HG03045 (cell line): ENCODE data around the gene NXPH1.

Experiments used
- ATAC-seq: cut with Tn5 transposase; IDR thresholded peaks from one replicate; pipeline ENCODE4 v1.9.1; 2021; ENCODE audit warnings: mild to moderate bottlenecking, moderate library complexity; ENCODE audit not compliant: unreplicated experiment

NXPH1 gene

GRCh38 chr7:8491544-8492489, 58.4 kb downstream of the NXPH1 start:
- no peak for ATAC-seq

GRCh38 chr7:8499128-8499527, 65.7 kb downstream of the NXPH1 start:
- ATAC-seq, result no peak

DNA sequence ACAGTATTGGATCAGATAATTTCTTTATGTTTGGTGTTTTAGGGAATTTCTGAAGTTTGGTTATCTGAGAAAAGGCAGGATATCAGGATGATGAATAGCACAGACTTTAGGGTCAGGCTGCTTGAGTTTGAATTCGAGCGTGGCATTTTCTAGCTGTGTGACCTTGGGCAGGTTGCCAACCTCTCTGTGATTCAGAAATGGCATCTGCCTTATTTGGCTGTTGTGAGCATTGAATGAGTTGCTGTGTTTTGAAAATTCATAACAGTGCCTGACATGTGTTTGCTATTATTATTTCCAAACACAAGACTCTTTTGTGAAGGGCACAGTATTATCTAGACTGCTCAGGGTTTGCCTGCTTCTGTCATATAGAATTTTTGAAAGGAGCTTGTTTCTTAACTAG, 66.9 kb downstream of the NXPH1 start:
- ATAC-seq, result no peak

DNA sequence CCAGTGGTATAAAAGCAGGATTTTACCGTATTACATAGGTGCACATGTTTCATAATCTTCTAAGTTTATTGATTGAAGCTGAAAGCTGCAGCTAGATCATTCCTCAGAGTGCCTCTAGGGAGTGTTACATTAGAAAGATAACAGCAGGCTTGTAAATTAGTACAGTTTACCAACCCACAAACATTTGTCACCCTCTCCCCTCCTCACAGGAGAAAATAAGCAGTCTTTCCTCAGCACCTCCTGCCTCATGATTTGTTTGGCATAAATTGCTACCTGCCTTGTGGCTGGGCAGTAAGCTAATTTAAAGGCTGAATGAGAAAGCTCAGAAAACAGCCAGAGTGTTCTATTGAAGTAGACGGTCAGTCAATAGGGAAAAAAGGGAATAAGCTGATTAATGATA, 74.2 kb downstream of the NXPH1 start:
- ATAC-seq, result no peak

DNA sequence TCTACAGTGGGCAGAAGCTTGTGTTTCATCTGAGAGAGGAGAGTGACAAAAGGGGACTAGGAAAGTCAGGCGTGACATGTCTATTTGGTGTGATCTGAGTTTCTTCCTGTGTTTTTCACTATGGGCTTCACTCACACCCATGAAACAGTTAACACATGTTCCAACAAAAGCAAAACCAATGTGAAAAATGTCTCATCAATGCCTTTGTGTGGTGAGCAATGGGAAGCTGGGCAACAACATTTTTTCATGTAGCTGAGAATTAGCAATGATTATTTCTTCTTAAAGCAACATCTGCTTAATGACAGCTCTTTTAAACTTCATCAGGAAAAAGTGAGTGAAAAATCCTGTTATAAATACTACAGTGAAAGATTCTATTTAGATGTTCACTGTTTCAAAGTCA, 76.2 kb downstream of the NXPH1 start:
- no peak for ATAC-seq

- ATAC-seq, result no peak
Measured at GRCh38 chr7:8511855-8512254, 78.4 kb downstream of the NXPH1 start.

- ATAC-seq, result no peak
Measured at GRCh38 chr7:8514781-8515519, 81.5 kb downstream of the NXPH1 start.

DNA sequence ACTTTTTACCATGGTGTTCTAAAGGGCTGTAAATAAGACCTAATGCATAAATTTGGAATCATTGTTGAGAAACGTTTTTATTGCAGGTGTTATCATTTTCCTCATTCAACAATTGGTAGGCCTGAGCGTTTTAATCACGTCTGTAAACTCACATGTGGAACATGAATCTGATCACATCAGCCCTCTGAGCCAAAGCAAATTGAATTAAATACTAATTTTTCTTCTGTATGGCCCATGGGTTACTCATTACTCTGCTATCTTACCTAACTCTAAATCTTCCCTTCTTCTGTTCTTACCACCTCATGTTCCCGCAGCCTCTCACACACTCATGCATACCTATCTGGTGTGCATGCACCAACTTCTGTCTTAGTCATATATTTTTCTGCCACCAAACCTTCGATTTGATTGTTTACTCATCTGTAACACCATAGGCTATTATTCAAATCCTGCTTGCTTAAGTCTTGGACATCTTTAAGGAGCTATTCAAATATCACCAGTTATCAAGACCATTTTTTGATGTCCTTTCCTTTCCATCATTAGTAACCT, 82.3 kb downstream of the NXPH1 start:
- ATAC-seq, result no peak

GRCh38 chr7:8516976-8517375, 83.6 kb downstream of the NXPH1 start:
- no peak for ATAC-seq

DNA sequence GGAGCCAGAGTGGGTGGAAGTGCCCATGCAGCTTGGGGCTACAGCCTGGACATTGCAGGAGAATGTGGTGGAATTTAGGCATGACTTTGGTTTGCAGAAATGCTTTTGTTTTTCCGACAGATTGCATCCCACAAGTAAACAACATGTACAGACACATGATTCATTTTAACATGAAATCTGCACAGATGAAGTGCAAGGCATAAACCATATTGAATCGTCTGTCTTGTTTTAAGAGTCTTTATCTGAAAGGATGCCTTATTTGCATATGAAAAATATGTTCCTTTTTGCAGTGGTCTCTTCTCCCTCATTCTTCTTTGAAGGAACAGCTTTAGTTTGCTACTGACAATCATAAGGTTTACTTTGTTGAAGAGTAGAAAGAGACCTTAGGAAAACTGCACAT, 94.9 kb downstream of the NXPH1 start:
- ATAC-seq, result no peak

GRCh38 chr7:8531991-8532515, 98.6 kb downstream of the NXPH1 start:
- no peak for ATAC-seq

DNA sequence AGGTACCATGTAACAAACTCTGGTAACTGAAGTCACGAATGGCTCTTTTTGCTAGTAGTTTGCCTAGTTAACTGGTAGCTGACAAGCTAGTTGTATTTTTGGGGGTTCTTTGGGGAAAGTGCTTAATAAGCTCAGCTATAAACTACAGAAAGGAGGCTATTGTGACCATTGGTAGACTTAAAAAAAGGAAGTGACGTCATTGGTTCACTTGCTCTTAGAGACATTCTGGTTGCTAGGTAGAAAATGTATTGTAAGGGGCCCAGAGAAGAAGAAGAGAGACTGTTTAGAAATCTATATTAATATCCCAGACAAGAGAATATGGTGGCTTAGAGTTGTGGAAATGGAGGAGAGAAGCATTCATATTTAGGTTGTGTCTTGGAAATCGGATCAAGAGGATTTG, 103.0 kb downstream of the NXPH1 start:
- peak; percentile 71 for ATAC-seq

- ATAC-seq, result no peak
Measured at GRCh38 chr7:8549046-8549445, 115.6 kb downstream of the NXPH1 start.

DNA sequence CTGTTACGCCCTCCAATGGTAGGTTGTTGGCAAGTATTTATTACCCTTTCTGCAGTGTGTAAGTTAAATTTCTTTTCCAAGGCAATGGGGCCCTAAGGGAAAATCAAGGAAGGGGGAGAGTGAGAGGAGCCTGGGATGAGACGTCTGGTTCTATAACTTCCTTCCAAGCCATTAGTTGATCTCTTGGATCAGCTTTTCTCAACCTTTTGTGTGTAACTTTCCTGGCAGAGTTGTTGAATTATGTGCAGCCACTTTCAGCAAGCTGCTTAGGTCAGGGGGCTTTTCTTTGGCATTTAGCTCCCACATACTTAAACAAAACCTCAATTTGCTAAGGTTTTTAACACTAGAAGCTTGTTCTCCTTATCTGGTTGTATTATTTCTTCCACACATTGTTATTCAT, 127.1 kb downstream of the NXPH1 start:
- no peak for ATAC-seq

GRCh38 chr7:8561449-8561848, 128.0 kb downstream of the NXPH1 start:
- no peak for ATAC-seq

GRCh38 chr7:8564281-8564680, 130.9 kb downstream of the NXPH1 start:
- no peak for ATAC-seq

DNA sequence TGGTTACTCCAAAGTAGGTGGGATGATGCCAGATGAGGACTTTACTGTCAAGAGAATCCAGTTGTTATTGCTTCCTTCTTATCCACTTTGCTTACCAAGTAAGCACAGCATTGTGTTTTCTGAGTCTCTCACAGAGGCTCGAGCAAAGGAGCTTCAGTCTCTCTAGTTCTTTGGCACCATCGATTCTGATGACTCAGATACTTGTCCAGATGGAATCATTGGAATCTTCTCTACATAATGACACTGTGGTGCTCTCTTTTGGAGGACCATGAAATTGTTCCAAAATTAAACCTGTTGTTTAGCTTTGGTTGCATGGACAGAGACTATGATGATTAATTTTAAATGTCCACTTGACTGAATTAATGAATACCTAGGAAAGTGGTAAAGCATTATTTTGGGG, 132.6 kb downstream of the NXPH1 start:
- no peak for ATAC-seq

DNA sequence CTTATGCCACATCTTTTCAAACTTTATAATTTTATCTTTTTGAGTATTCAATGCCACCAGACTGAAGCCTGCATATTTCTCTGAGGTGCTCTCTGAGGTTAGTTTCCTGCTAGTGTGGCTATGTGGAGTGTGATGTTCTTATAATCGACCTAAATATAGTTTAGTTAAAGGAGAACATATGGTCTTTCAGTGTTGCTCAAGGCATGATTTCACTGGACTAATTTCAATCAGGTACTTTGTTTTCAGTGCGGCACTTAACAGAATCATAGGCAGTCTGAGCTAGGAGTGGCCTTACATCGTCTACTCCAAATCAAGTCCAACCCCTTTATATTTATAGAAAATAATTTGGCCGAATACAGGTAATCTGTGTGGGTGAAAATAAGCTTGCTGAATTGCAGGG, 134.2 kb downstream of the NXPH1 start:
- no peak for ATAC-seq

DNA sequence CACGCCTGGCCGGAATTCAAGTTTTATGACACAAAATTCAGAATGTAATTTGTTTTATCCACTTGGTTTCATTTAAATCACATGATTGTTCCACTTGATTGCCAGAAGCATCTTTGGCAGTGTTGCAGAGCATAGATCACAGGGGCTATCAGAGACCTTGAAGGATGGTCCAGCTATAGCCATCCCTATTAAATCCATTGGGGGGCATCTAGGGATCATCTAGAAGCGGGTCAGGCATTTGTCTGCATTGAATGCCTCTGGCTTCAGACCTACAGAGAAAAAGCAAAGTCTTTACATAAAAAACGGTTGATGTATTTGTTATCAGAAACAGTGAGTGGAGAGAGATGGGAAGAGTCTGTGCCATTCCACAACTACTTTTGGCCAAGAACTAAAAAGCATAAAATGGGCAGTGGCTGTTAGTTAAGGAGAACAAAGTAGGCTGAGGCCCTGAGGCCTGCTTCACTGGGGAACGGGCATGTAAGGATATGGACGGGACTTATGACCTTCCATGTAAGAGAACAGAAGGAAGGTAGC, 146.3 kb downstream of the NXPH1 start:
- ATAC-seq, result no peak

DNA sequence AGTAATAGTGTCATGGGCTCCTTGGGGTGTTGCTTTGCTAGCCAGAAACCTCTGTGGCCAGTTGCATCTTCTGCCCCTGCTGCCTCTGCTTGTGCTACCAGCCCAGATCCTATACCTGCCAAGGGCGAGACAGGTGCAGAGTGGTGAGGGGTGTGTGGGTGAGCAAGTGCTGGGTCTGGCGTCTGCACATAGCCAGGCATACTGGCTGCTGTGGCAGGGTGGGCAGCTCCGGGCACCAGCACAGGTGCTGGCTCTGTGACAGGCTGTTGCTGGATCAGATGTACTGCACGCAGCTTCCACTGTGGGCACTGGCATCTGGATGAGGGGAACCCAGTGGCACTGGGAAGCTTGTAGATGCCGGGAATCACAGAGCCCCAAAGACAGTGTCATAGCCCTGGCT, 148.4 kb downstream of the NXPH1 start:
- ATAC-seq, result no peak

GRCh38 chr7:8582728-8583127, 149.3 kb downstream of the NXPH1 start:
- no peak for ATAC-seq
